Fibroblast of skin of abdomen (primary cell): ENCODE measurements around the gene SLCO1B3. TPM values are rescaled to one million over a fixed set of nuclear protein-coding genes. Genes with fewer than 3 reads are reported as not detected.
"Not testable (repeated sequence)": the region's sequence is repeated elsewhere in the genome, so short reads cannot be mapped to it uniquely, and the experiment has no call there.

ENCODE experiments used
- DNase-seq: peaks from one replicate; pipeline ENCODE4 v3.0.0-alpha.2; 2013
- polyA plus RNA-seq, 2 experiments: library from polyadenylated mRNA; unstranded; fragments of 120-200 nt; gene quantifications; one replicate each; pipeline ENCODE4 v1.2.1, GENCODE V29; 2013; ENCODE audit not compliant: insufficient read length in 2 of 2

Gene SLCO1B3, protein sequence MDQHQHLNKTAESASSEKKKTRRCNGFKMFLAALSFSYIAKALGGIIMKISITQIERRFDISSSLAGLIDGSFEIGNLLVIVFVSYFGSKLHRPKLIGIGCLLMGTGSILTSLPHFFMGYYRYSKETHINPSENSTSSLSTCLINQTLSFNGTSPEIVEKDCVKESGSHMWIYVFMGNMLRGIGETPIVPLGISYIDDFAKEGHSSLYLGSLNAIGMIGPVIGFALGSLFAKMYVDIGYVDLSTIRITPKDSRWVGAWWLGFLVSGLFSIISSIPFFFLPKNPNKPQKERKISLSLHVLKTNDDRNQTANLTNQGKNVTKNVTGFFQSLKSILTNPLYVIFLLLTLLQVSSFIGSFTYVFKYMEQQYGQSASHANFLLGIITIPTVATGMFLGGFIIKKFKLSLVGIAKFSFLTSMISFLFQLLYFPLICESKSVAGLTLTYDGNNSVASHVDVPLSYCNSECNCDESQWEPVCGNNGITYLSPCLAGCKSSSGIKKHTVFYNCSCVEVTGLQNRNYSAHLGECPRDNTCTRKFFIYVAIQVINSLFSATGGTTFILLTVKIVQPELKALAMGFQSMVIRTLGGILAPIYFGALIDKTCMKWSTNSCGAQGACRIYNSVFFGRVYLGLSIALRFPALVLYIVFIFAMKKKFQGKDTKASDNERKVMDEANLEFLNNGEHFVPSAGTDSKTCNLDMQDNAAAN
- not detected for polyA plus RNA-seq (2013, experiment 1 of 2; ENCODE audit: insufficient read length)
- not detected for polyA plus RNA-seq (2013, experiment 2 of 2; ENCODE audit: insufficient read length)

DNA sequence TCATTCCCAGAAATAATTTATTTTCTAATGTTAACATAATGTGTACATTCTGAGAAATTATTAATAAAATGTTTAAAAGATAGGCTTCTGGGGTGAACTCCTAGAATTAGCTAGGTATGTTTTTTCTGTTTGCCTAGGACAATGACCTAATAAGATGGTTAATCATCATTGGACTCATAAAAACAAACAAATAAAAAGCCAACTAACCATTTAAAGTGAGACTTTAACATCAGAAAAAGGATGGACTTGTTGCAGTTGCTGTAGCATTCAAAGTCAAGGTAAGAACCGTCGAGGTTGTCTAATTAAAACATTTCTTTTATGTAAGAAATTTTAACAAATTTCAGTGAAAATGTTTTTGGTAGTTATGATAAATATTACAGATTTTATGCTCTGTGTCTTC is at the start of gene SLCO1B3:
Gene SLCO1B3, plus strand, starts transcription at position 219 of the 400 bp plus-strand sequence. CDS start 5,034 bp downstream, outside the sequence.
- DNase-seq: no peak

DNA sequence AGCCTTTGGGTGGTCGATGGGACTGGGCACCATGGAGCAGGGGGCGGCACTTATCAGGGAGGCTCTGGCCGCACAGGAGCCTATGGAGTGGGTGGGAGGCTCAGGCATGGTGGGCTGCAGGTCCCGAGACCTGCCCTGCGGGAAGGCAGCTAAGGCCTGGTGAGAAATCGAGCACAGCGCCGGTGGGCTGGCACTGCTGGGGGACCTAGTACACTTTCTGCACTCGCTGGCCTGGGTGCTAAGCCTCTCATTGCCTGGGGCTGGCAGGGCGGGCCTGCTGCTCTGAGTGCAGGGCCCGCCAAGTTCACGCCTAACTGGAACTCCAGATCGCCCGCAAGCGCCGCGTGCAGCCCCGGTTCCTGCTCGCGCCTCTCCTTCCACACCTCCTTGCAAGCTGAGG is 33.1 kb upstream of the SLCO1B3 start:
- no peak for DNase-seq

DNA sequence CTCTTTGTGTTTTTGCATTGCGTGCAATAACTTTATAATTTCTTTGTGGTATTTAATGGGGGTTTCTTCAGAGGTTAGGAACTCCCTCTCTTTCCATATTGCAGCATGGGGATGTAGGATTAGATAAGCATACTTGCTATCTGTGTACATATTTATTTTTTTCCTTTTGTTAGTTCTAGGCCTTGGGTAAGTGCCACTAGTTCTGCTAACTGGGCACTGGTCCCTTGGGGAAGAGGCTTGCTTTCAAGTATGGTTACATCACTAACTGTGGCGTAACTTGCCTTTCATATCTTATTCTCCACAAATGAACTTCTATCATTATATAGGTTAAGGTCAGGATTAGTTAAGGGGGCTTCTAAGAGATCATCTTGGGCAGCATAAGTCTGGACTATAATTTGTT is 31.5 kb upstream of the SLCO1B3 start:
- DNase-seq: no peak

DNA sequence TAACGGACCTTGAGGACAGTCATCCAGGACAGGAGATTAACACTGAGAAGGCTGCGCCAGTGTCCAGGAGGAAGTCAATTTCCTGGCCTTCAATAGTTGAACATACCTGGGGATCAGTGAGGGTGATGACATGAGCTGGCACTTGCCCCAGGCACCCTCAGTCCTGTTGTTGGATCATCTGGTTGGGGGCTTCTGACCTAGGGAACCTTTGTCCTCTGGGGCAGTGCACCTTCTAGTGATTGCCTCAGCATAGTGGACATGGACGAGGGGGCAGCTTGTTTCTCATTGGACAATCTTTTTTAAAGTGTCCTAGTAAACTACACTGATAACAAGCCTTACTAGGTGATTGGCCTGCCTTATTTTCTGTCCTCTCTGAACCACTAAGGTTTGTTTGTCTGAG is 30.5 kb upstream of the SLCO1B3 start:
- not testable (repeated sequence) for DNase-seq

DNA sequence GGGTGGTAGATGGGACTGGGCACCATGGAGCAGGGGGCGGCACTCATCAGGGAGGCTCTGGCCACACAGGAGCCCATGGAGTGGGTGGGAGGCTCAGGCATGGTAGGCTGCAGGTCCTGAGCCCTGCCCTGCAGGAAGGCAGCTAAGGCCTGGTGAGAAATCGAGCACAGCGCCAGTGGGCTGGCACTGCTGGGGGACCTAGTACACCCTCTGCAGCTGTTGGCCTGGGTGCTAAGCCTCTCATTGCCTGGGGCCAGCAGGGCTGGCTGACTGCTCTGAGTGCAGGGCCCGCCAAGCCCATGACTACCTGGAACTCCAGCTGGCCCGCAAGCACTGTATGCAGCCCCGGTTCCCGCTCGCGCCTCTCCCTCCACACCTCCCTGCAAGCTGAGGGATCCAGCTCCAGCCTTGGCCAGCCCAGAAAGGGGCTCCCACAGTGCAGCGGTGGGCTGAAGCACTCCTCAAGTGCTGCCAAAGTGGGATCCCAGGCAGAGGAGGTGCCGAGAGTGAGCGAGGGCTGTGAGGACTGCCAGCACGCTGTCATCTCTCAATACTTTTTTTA is 26.6 kb upstream of the SLCO1B3 start:
- not testable (repeated sequence) for DNase-seq

DNA sequence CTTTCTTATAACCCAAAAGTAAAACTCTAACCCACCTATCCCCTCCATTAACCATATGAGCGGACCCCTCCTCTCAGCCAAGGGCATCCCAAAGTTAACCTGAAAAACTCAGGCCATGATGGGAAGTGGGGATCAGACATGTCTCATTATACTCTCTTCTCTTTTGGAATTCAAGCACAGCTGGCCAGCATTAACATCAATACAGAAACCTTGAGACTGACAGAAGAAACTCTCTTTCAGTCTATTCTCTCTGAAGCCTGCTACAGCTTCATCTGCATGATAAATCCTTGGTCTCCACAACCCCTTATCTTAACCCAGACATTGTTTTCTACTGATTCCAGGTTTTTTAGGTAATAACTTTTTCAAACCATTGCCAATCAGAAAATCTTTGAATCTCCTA is 17.5 kb upstream of the SLCO1B3 start:
- DNase-seq: no peak

DNA sequence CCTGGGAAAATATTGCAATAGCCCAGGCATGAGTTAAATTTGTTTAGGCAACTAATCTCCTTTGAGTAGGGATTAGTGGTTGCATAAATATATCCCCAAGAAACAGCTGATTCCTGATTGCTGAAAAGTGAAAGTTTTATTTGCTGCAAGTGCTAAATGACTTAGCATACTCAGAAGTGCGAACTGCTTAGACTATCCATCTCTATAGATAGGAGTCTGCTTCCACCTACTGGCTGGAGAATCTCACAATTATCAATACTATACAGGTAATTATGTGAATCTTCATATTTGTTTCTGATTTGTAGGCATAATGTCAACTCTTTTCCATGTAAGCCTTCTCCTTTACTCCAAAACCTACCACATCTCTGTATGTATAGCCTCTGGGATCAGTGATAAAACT is 12.0 kb upstream of the SLCO1B3 start:
- peak; percentile 8 for DNase-seq

DNA sequence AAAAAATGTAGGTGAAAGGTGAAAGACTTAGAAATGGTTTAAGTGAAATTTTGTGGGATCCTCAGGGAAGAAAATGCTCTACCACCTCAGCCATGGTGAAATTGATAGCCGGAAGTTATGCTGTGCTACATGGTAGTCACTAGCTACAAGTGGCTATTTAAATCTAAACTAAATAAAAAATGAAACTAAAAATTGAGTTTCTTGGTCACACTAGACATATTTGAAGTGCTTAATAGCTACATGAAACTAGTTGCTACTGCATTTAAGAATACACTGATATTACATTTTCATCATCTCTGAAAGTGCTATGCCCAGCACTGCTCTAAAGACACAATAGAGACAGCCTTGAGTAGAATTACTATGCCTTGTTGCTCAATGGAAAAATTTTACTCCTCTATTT is 10.3 kb upstream of the SLCO1B3 start:
- DNase-seq: no peak

DNA sequence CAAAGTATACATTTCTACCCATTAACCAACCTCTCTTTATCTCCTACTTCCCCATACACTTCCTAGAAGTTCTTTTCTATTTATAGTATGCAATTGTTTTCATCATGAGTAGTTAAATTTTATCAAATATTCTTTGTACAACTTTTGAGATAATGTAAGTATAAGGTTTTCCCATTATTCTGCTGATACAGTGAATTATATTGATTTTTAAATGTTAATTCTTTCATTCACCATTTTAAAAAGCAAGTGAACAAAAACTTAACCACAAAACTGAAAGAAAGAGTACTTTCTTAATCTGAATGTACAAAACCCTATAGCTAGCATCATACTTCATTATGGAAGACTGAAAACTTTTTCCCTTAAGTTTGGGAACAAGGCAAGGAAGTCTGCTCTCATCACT is 9.5 kb upstream of the SLCO1B3 start:
- DNase-seq: no peak

DNA sequence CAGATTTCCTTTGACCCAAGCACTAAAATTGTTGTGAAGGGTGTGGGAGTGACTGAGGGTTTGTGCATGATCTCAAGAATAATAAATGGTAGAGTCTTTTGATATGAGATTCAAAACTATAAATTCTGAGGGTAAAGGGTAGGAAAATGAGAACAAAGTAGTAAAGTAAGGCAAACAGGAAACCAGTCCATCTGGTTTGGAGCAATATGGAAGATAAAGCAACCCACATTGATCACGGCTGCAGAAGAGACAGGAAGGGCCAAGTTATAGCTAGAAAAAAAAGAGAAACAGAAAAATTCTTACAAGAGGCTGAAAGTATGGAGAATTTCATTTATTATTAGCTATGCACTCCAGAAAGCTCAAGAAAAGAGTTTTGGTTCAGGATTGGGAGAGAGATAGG is 4.6 kb upstream of the SLCO1B3 start:
- no peak for DNase-seq

DNA sequence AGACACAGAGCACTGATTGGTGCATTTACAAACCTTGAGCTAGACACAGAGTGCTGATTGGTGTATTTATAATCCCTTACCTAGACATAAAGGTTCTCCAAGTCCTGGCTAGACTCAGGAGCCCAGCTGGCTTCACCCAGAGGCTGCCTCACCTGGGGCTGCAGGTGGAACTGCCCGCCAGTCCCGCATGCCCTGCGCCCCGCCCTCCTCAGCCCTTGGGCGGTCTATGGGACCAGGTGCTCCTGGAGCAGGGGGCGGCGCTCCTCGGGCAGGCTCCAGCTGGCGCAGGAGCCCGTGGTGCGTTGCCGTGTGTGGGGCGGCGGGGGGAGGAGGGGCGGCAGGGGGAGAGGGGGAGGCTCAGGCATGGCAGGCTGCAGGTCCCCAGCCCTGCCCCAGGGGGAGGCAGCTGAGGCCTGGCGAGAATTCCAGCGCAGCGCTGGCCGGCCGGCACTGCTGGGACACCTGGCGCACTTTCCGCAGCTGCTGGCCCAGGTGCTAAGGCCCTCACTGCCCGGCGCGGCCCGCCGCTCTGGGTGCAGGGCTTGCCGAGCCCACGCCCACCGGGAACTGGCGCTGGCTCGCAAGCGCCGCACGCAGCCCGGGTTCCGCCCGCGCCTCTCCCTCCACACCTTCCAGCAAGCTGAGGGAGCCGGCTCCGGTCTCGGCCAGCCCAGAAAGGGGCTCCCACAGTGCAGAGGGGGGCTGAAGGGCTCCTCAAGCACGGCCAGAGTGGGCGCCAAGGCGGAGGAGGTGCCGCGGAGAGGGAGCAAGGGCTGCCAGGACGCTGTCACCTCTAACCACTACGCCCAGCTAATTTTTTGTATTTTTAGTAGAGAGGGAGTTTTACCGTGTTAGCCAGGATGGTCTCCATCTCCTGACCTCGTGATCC is 3.1 kb upstream of the SLCO1B3 start:
- DNase-seq: no peak

DNA sequence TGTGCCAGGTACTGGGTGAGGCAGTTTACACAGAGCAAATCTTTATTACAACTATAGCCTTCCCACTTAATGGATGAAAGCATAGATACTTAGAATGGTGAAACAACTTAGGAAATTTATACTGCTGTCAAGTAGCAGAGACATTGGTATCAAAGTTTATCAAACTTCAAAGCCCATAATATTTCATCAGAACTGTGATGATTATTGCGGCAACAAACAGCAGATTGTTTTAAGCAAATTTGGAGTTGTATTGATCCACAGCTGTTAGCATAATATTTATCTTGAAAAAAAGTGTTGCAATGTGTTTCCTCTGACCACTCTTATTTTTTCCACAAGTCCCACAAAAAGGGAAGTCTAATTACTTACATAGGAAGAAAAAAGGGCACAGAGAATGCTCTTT is 2.0 kb upstream of the SLCO1B3 start:
- no peak for DNase-seq

DNA sequence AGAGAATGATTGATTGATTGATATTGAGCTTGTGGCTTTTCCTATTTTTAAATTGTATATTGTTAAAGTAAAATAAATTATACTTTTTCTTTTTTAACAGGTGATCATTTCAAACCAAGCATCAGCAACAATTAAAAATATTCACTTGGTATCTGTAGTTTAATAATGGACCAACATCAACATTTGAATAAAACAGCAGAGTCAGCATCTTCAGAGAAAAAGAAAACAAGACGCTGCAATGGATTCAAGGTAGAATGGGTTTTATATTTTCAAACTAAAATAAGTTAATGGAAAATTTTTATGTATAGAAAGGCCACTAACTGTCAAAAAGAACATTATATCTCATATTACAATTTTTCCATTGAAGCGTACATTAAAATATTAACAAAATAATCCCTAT is 5.1 kb downstream of the SLCO1B3 start:
- DNase-seq: no peak

DNA sequence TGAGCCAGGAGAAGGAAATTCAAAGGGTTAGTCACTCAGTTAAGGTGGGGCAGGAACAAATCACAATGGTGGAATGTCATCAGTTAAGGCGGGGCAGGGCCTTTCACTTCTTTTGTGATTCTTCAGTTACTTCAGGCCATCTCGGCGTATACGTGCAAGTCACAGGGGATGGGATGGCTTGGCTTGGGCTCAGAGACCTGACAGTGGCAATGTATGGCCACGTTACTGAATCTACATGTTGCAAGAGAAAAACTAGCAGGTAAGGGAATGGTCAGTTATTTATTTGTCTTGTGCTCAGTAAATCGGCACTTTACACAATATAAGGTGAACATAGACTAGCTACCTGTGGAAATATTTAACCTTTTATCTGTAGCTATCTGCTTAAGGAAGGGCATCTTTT is 11.9 kb downstream of the SLCO1B3 start:
- DNase-seq: no peak

DNA sequence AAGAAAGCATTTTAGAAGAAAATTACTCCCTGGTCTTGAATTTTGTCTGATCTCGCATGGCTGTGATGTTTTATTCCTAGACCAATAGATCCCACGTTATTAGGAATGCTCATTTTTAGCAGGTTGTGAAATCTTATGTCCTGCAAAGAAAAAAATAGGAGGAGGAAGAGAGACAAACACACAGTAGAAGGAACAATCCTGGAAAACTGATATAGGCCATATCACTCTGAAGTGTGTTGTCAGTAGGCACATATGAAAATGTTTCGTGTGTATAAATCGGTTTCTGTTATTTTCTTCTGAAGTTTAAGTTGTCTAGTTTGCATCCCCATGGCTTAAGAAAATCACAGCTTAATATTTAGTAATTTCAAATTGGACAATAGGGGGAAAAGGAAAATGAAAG is 12.4 kb downstream of the SLCO1B3 start:
- DNase-seq: no peak

DNA sequence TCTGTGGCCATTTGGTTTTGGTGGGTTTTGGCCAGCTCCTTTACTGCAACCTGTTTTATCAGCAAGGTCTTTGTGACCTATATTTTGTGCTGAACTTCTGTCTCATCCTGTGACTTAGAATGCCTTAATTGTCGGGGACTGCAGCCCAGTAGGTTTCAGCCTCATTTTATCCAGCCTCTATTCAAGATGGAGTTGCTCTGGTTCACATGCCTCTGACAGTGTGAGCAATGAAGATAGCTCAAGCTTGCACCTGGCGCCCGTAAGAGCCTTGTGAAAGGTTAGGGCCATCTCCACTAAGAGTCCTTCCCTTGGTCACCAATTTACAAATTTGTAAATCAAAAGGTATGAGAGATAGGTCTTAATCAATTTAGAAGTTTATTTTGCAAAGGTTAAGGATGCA is 19.4 kb downstream of the SLCO1B3 start:
- no peak for DNase-seq

DNA sequence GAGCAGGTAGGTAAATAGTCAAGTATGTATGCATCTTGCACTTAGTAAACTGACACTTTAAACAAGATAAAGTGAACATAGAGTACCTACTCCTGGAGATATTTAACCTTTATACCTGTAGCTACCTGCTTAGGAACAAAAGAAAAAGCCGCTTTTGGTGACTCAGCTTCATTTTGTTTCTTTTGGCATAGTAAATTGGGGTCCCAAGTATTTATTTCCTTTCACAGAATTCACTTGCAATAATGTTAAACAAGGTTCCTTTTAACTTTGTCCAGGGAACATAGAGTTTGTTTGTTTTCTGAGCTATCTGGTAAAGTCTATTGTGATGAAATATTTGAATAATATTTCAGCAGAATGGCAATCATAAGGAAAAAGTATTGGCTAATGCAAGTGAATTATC is 20.0 kb downstream of the SLCO1B3 start:
- no peak for DNase-seq

DNA sequence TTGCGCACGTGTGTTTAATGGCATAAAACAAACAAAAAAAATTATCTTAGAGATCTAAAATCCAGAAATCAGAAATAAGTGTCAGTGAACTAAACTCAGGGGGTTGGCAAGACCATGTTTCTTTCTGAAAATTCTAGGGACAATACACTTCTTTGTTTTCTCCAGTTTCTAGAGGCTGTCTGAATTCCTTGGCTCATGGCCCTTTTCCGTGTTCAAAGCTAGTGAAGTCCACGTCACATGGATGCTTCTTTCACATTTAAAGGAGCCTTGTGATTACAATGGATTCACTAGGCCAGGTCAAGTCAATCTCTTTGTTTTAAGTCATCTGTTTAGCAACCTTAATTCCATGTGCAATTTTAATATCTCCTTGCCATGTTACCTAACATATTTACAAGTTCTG is 22.4 kb downstream of the SLCO1B3 start:
- no peak for DNase-seq

DNA sequence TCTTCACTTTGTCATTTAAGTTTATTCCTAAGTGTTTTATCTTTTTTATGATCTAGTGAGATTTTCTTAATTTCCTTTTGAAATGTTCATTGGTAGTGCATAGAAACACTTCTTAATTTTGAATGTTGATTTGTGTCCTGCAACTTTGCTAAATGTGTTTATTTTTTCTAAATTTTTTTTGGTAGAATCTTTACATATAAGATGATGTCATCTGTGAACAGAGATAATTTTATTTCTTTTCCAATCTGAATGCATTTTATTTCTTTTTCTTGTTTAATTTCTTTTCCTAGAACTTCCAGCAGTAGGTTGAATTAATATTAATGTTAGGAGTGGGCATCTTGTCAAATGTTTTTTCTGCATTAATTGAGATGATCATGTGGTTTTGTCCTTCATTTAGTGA is 42.1 kb downstream of the SLCO1B3 start:
- DNase-seq: no peak

DNA sequence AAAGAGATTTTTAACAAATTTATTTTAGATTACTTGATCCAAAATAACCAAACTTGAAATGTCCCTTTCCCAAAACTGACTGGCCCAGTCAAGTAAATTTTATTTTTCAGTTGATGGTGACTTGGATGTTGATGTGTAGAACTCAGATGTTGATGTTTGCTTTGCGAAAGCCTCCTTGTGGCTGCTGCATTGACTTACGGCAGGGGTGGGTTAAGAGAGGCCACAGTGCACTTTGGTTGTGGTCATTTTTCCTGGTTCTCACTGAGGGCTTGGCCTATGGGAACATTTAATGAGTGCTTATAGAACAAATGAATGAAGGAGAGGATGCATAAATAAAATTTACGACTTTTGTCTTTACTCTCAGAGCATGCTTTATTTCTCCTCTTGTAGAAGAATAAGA is 52.6 kb downstream of the SLCO1B3 start:
- no peak for DNase-seq

DNA sequence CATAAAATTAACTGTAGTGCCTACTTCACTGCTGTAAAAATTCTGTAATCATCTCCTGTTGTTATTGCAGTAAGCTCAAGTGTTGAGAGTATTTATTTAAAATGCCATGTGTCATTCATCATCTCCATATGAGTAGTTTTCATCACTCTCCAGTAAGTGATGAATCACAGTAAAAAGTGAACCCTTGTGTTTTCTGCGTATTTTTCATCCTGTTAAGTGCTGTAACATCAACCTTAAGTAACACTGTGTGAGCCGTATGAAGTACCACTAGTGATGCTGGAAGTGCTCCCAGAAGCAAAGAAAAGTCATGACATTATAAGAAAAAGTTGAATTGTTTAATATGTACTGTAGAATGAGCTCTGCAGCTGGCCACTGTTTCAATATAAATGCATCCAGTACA is 55.4 kb downstream of the SLCO1B3 start:
- DNase-seq: no peak

DNA sequence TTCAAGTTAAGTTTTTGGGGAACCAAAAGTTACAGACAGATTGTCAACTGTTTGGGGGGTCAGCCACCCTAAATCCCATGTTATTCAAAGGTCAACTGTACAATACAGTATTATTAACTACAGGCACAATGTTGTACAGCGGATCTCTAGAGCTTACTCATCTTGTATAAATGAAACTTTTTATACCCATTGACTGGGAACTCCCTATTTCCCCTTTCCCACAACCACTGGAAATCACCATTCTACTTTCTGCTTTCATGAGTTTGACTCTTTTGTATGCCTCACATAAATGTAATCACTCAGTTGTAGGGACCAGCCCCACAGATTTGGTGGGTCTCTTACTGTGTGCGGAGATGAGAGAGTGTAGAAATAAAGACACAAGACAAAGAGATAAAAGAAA is 57.8 kb downstream of the SLCO1B3 start:
- no peak for DNase-seq

DNA sequence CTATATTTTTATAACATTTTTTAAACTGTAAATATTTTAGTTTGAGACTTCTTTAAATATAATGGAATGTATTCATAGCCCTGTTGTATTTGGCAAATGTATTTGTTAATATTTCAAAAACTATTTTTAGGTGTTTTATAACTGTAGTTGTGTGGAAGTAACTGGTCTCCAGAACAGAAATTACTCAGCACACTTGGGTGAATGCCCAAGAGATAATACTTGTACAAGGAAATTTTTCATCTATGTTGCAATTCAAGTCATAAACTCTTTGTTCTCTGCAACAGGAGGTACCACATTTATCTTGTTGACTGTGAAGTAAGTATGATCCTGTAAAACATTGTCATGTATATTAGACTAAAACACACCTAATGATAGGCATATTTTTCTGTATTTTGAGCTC is 72.8 kb downstream of the SLCO1B3 start:
- DNase-seq: no peak
